RCC 7860 (cell line): ENCODE results near the gene MFSD6.
"Not testable (repeated sequence)": the region's sequence is repeated elsewhere in the genome, so short reads cannot be mapped to it uniquely, and the experiment has no call there.

ENCODE experiments used
- DNase-seq: peaks from one replicate; pipeline ENCODE4 v3.0.0-alpha.2; 2015; ENCODE audit warnings: low spot score
- FAIRE-seq: peaks from 2 replicates; lab custom pipeline; 2012; peaks lifted over from hg19 to GRCh38; lab: Jason Lieb, UNC

MFSD6 gene

DNA sequence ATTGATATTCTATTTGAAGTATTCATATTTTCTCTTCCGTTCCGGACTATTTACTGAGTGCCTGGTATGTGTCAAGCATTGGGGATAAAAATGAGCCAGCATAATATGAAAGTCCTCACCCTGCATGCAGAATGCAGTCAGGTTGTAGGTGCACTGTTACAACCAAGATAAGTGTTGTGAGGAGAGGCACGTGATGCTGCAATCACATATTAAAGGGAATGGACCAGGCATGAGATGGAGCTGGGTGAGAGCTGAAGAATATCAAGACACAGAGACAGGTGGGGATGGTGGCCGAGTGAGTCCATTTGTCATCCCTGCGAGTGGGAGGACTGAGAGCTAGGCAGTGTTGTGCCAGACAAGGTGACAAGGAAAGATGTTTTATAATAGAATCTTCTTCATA lies 52.3 kb downstream of the MFSD6 start:
- DNase-seq: no peak
- FAIRE-seq: no peak

DNA sequence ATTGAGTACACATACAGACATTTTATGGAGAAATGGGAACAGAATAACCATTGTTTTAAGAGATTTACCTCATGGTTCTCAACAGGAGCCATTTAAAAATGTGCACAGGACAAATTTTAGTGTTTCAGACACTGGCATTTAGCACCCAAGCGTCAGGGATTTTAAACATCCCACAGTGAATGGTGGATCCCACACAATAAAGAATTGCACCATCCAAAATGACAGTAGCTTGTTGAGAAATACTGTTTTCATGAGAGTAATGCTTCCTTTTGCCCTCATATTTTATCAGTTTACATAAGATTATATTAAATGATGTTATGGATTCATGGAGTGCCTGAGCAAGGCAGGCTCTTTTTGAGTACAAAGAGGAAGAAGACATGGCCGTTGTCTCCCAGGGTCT lies 54.0 kb downstream of the MFSD6 start:
- no peak for DNase-seq
- no peak for FAIRE-seq

- DNase-seq (no peak), FAIRE-seq (no peak)
Observed at GRCh38 chr2:190462611-190463010, 54.5 kb downstream of the MFSD6 start.

- no peak for FAIRE-seq
- DNase-seq: no peak
Observed at GRCh38 chr2:190465060-190465459, 56.9 kb downstream of the MFSD6 start.

- DNase-seq: no peak
- FAIRE-seq: no peak
Observed at GRCh38 chr2:190466819-190467446, 58.8 kb downstream of the MFSD6 start.

- no peak for FAIRE-seq
- DNase-seq: no peak
Observed at GRCh38 chr2:190467575-190468083, 59.5 kb downstream of the MFSD6 start.

DNA sequence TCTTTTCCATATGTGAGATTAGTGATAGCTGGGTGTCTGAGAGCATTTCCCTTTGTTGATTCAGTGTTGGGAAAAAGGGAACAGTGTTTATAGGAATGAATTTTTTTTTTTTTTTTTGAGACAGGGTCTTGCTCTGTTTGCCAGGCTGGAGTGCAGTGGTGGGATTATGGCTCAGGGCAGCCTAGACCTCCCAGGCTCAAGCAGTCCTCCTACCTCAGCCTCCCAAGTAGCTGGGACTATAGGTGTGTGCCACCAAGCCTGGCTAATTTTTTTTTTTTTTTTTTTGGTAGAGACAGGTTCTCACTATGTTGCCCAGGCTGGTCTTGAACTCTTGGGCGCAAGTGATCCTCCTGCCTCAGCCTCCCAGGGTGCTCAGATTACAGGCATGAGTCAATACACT lies 60.2 kb downstream of the MFSD6 start:
- not testable (repeated sequence) for FAIRE-seq, DNase-seq

DNA sequence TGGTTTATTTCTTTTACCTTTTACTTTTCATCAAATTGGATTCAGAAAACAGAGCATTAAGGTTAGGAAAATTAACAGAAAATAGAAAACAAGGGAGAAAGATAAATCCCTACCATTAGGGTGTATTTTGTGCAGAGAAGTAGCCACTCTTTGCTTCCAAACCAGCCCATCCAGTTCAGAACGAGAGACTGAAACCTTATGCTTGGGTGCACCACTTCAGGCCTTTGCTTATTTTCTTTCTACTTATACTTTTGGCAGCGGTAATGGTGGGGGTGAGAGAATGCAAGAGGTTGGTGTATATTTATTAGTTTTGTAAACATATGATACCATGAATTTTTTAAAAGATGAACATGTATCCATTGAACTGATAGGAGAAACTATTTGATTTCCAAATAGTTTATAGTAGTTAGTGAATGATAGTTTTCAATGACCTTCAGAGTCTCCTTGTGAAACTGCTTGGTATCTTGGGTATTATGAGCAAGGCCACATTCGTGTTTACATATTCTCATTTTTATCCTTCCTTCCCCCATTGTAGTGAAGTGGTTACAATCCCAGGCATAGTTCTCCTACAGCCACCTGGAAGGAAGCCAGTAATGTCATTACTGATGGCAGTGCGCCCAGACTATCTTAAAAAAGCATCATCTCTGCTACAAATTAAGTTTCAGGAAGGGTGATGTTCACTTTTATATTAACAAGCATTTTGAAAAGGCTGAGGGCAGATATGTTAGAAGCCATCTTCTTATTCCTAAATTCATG lies 60.8 kb downstream of the MFSD6 start:
- peak; percentile 67 for DNase-seq
- FAIRE-seq: peak; percentile 93

- peak; percentile 27 for DNase-seq
- no peak for FAIRE-seq
Observed at GRCh38 chr2:190469771-190470170, 61.6 kb downstream of the MFSD6 start.

- no peak for FAIRE-seq
- DNase-seq: no peak
Observed at GRCh38 chr2:190470256-190470826, 62.2 kb downstream of the MFSD6 start.

DNA sequence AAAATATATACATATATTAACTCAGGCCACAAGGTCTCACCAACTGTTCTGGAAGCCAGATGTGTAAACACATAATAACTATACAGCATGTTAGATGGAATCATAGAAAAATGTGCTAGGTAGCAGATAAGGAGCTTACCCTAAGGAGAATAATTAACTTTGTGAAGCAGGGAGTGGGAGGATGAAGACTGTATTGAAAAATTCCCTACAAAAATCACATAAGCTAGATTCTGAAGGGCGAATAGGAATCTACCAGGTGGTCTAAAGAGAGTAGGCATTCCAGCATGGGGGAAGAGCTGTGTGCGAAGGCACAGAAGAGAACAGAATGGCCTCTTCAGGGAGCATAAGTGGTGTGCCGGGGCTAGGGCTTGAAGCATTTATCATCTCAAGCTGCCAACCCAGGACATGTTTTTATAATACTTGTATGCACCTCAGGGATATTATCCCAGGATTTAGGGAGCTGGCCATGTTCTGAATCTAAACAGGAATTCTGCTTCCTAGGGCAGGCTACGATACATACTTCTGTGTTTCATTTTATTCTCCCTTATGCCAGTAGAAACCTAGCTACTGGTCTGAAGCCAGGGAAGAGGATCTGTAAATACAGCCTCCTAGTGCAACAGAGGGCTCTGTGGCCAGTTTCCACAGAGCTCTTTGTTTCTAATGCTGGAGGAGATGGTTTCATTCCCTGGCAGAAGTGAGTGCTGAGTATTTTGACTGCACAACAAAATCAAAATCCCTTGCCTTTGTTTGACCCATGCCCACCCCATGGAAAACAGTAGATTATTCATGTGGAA lies 69.7 kb downstream of the MFSD6 start:
- DNase-seq (no peak), FAIRE-seq (no peak)

GRCh38 chr2:190478572-190479195 lies 70.5 kb downstream of the MFSD6 start:
- FAIRE-seq (no peak), DNase-seq (no peak)

- FAIRE-seq: no peak
- DNase-seq: no peak
Observed at GRCh38 chr2:190481339-190481738, 73.2 kb downstream of the MFSD6 start.

- DNase-seq: no peak
- FAIRE-seq: no peak
Observed at GRCh38 chr2:190482451-190482850, 74.3 kb downstream of the MFSD6 start.

- DNase-seq (no peak), FAIRE-seq (no peak)
Observed at GRCh38 chr2:190486037-190486623, 78.0 kb downstream of the MFSD6 start.

- no peak for FAIRE-seq
- no peak for DNase-seq
Observed at GRCh38 chr2:190488516-190489233, 80.5 kb downstream of the MFSD6 start.

- FAIRE-seq (no peak), DNase-seq (no peak)
Observed at GRCh38 chr2:190489475-190489874, 81.3 kb downstream of the MFSD6 start.

DNA sequence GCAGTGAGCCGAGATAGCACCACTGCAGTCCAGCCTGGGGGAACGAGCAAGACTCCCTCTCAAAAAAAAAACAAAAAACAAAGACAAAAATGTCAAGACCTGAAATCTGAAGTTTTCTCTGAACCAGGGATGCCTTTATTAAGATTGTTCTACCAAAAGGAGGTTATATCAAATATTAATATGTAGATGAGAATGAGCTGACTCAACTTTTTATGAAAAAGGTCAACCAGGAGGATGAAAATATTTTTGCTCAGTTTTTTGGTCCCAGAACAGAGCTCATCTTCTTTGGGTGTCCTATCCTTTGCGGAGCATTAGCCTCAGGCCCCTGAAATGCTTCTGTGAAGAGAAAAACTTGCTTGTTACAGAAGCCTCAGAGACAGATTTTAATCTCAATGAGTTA lies 82.3 kb downstream of the MFSD6 start:
- DNase-seq (no peak), FAIRE-seq (no peak)

DNA sequence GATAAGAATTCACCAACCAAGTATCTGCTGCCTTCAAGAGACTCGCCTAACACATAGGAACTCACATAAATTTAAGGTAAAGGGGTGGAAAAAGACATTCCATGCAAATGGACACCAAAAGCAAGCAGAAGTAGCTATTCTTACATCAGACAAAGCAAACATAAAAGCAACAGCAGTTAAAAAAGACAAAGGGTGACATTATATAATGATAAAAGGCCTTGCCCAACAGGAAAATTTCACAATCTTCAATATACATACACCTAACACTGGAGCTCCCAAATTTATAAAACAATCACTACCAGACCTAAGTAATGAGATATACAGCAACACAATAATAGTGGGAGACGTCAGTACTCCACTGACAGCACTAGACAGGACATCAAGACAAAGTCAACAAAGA lies 84.9 kb downstream of the MFSD6 start:
- no peak for FAIRE-seq
- no peak for DNase-seq
